Neural cell (in vitro differentiated cells): ENCODE measurements around the gene EFR3B. TPM values are rescaled to one million over a fixed set of nuclear protein-coding genes. Genes with fewer than 3 reads are reported as not detected.

Experiments
- H2AFZ ChIP-seq: fragments of 200-600, 300-800 bp; sonication (generic), shearing (Covaris generic); 2 replicates; pipeline ENCODE4 v1.6.0; 2014; ENCODE audit warnings: low read depth, mild to moderate bottlenecking, antibody characterized with exemption, low read length, moderate library complexity
- H3F3A ChIP-seq: fragments of 200-600 bp; shearing (Covaris generic); 2 replicates; pipeline ENCODE4 v1.6.1; 2016; ENCODE audit warnings: mild to moderate bottlenecking, moderate library complexity, mixed read lengths, antibody characterized with exemption, low read length; ENCODE audit not compliant: insufficient read depth, poor library complexity, severe bottlenecking
- H3K27ac ChIP-seq: fragments of 200-600, 300-800 bp; sonication (generic), shearing (Covaris generic); 2 replicates; pipeline ENCODE4 v1.5.1; 2014; ENCODE audit warnings: mild to moderate bottlenecking, low read length, moderate library complexity
- H3K27me3 ChIP-seq: fragments of 300-800, 200-600 bp; sonication (generic), shearing (Covaris generic); 2 replicates; pipeline ENCODE4 v1.6.0; 2014; ENCODE audit warnings: mild to moderate bottlenecking, low read depth, low read length, moderate library complexity; ENCODE audit not compliant: insufficient read depth
- H3K36me3 ChIP-seq: fragments of 300-800, 200-600 bp; sonication (generic), shearing (Covaris generic); 2 replicates; pipeline ENCODE4 v1.5.1; 2014; ENCODE audit warnings: mild to moderate bottlenecking, antibody characterized with exemption, low read length, moderate library complexity; ENCODE audit not compliant: insufficient read depth
- H3K4me2 ChIP-seq: fragments of 300-800, 200-600 bp; sonication (generic), shearing (Covaris generic); 2 replicates; pipeline ENCODE4 v1.6.0; 2014; ENCODE audit warnings: mild to moderate bottlenecking, low read length
- H3K4me3 ChIP-seq: fragments of 300-800, 200-600 bp; sonication (generic), shearing (Covaris generic); 2 replicates; pipeline ENCODE4 v1.5.1; 2014; ENCODE audit warnings: mild to moderate bottlenecking, low read length, moderate library complexity
- H3K79me2 ChIP-seq: fragments of 200-600 bp; shearing (Covaris generic); replicated peaks from 2 replicates; pipeline ENCODE4 v1.6.0; 2014; ENCODE audit warnings: mild to moderate bottlenecking, low read length, moderate library complexity; ENCODE audit not compliant: insufficient read depth
- H3K9ac ChIP-seq: fragments of 300-800, 200-600 bp; sonication (generic), shearing (Covaris generic); 2 replicates; pipeline ENCODE4 v1.6.1; 2016; ENCODE audit warnings: mild to moderate bottlenecking, low read length, mixed read lengths
- H3K9me2 ChIP-seq: fragments of 200-600 bp; shearing (Covaris generic); 2 replicates; pipeline ENCODE4 v1.6.1; 2016; ENCODE audit warnings: mild to moderate bottlenecking, low read length, mixed read lengths; ENCODE audit not compliant: insufficient read depth
- H3K9me3 ChIP-seq: fragments of 200-600, 300-800 bp; sonication (generic), shearing (Covaris generic); 2 replicates; pipeline ENCODE4 v1.6.1; 2016; ENCODE audit warnings: mild to moderate bottlenecking, mixed run types, low read length, moderate library complexity, mixed read lengths
- H4K20me1 ChIP-seq: fragments of 200-600 bp; shearing (Covaris generic); 2 replicates; pipeline ENCODE4 v1.6.1; 2016; ENCODE audit warnings: mild to moderate bottlenecking, mixed run types; ENCODE audit not compliant: insufficient read depth
- EP300 ChIP-seq: fragments of 450-650 bp; conservative IDR thresholded peaks from 2 replicates; pipeline ENCODE4 v1.6.1; 2014; ENCODE audit warnings: antibody characterized with exemption, mild to moderate bottlenecking, moderate library complexity; ENCODE audit not compliant: poor library complexity, severe bottlenecking
- EZH2 ChIP-seq: fragments of 200-600, 300-800 bp; shearing (Covaris generic), sonication (generic); IDR thresholded peaks from 2 replicates; pipeline ENCODE4 v1.6.1; 2014; ENCODE audit warnings: antibody characterized with exemption, low read length, borderline replicate concordance, mild to moderate bottlenecking; ENCODE audit not compliant: insufficient read depth, poor library complexity, severe bottlenecking
- MXI1 ChIP-seq: fragments of 450-650 bp; conservative IDR thresholded peaks from 2 replicates; pipeline ENCODE4 v1.6.1; 2014; ENCODE audit warnings: antibody characterized with exemption, mild to moderate bottlenecking; ENCODE audit not compliant: poor library complexity, severe bottlenecking
- POLR2AphosphoS5 ChIP-seq: IDR thresholded peaks from 2 replicates; pipeline ENCODE4 v1.6.1; 2012
- RAD21 ChIP-seq: fragments of 450-650 bp; conservative IDR thresholded peaks from 2 replicates; pipeline ENCODE4 v1.6.1; 2014; ENCODE audit warnings: antibody characterized with exemption, mild to moderate bottlenecking, moderate library complexity
- SMC3 ChIP-seq: fragments of 450-650 bp; conservative IDR thresholded peaks from 2 replicates; pipeline ENCODE4 v1.6.1; 2014; ENCODE audit warnings: antibody characterized with exemption, mild to moderate bottlenecking, moderate library complexity; ENCODE audit not compliant: poor library complexity
- TAF1 ChIP-seq: IDR thresholded peaks from 2 replicates; pipeline ENCODE4 v1.6.1; 2012; ENCODE audit warnings: low read depth
- polyA plus RNA-seq: library from polyadenylated mRNA; depleted of rRNA; stranded (reverse); fragments of >200 nt; gene quantifications from 2 replicates; pipeline ENCODE4 v1.2.3, GENCODE V29; 2014
- TF ChIP-seq, protein P1 (sequence below): IDR thresholded peaks from 2 replicates; pipeline ENCODE4 v1.6.1; 2012; ENCODE audit warnings: borderline replicate concordance
- TF ChIP-seq, protein P2 (sequence below): fragments of 450-650 bp; IDR thresholded peaks from 2 replicates; pipeline ENCODE4 v1.5.1; 2014; ENCODE audit warnings: antibody characterized with exemption, mild to moderate bottlenecking, moderate library complexity; ENCODE audit not compliant: poor library complexity, severe bottlenecking

The EFR3B gene
- polyA plus RNA-seq, 1 donor from 2014 or later: 29.3 TPM

- no peaks in the 10 kb centered on the region for H4K20me1 ChIP-seq
- no peak overlapping the region for H2AFZ ChIP-seq
- H3K36me3 ChIP-seq: no peaks in the 10 kb centered on the region
- no peak overlapping the region for H3K9ac ChIP-seq
- H3K9me3 ChIP-seq: no peaks in the 10 kb centered on the region
- no peak overlapping the region for H3K4me2 ChIP-seq
- H3K4me3 ChIP-seq: no peak overlapping the region
- H3K27ac ChIP-seq: no peak overlapping the region
- H3K27me3 ChIP-seq: no peaks in the 10 kb centered on the region
- TF ChIP-seq POLR2AphosphoS5: no peak
- no peak for TF ChIP-seq SMC3
- no peak for TF ChIP-seq TAF1
- TF ChIP-seq, protein P1, sequence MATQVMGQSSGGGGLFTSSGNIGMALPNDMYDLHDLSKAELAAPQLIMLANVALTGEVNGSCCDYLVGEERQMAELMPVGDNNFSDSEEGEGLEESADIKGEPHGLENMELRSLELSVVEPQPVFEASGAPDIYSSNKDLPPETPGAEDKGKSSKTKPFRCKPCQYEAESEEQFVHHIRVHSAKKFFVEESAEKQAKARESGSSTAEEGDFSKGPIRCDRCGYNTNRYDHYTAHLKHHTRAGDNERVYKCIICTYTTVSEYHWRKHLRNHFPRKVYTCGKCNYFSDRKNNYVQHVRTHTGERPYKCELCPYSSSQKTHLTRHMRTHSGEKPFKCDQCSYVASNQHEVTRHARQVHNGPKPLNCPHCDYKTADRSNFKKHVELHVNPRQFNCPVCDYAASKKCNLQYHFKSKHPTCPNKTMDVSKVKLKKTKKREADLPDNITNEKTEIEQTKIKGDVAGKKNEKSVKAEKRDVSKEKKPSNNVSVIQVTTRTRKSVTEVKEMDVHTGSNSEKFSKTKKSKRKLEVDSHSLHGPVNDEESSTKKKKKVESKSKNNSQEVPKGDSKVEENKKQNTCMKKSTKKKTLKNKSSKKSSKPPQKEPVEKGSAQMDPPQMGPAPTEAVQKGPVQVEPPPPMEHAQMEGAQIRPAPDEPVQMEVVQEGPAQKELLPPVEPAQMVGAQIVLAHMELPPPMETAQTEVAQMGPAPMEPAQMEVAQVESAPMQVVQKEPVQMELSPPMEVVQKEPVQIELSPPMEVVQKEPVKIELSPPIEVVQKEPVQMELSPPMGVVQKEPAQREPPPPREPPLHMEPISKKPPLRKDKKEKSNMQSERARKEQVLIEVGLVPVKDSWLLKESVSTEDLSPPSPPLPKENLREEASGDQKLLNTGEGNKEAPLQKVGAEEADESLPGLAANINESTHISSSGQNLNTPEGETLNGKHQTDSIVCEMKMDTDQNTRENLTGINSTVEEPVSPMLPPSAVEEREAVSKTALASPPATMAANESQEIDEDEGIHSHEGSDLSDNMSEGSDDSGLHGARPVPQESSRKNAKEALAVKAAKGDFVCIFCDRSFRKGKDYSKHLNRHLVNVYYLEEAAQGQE: no peak
- no peaks in the 10 kb centered on the region for H3K79me2 ChIP-seq
- H3F3A ChIP-seq: no peaks in the 10 kb centered on the region
- no peaks in the 10 kb centered on the region for H3K9me2 ChIP-seq
Measured at GRCh38 chr2:25081237-25081790, 39.4 kb downstream of the EFR3B start.

DNA sequence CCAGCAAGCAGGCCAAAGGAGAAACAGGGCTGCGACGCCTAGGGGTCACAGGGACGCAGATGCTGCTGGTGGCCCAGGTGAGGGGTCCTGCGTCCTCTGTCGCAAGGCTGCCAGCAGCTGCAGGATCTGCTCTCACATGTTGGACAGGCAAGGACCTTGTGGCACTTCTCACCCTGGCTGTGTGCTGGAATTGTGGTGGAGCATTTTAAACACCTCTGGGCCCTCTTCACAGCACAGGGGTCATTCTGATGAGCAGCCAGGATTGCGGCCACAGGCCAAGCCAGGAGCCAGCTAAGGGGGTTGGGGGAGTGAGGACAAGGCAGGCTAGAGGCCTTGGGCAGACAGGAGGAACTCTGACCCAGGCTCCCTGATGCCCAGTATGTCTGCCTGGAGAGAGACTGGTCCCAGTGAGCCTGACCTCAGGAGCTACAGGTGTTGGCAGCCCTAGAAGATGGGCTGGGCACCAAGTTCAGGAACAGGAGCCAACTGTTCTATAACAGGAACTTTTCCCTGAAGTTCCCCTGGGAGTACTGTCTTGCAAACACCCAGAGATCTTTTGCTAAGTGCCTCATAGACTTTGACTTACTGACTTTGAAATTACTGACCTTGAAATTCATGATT is 40.2 kb downstream of the EFR3B start:
- no peaks in the 10 kb centered on the region for H3K9me3 ChIP-seq
- H3K79me2 ChIP-seq: no peaks in the 10 kb centered on the region
- no peak overlapping the region for H3K9ac ChIP-seq
- no peaks in the 10 kb centered on the region for H4K20me1 ChIP-seq
- H3F3A ChIP-seq: no peaks in the 10 kb centered on the region
- H3K4me3 ChIP-seq: no peak overlapping the region
- H3K27ac ChIP-seq: no peak overlapping the region
- no peaks in the 10 kb centered on the region for H3K27me3 ChIP-seq
- H3K36me3 ChIP-seq: no peaks in the 10 kb centered on the region
- no peaks in the 10 kb centered on the region for H3K9me2 ChIP-seq
- TF ChIP-seq MXI1 (no peak), SMC3 (no peak), EP300 (no peak), POLR2AphosphoS5 (no peak), EZH2 (no peak), RAD21 (no peak), TAF1 (no peak)
- TF ChIP-seq, protein P2, sequence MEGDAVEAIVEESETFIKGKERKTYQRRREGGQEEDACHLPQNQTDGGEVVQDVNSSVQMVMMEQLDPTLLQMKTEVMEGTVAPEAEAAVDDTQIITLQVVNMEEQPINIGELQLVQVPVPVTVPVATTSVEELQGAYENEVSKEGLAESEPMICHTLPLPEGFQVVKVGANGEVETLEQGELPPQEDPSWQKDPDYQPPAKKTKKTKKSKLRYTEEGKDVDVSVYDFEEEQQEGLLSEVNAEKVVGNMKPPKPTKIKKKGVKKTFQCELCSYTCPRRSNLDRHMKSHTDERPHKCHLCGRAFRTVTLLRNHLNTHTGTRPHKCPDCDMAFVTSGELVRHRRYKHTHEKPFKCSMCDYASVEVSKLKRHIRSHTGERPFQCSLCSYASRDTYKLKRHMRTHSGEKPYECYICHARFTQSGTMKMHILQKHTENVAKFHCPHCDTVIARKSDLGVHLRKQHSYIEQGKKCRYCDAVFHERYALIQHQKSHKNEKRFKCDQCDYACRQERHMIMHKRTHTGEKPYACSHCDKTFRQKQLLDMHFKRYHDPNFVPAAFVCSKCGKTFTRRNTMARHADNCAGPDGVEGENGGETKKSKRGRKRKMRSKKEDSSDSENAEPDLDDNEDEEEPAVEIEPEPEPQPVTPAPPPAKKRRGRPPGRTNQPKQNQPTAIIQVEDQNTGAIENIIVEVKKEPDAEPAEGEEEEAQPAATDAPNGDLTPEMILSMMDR: no peak
- H3K4me2 ChIP-seq: no peak overlapping the region
- H2AFZ ChIP-seq: no peak overlapping the region
